GM13977 (cell line): ENCODE data around the gene ARPC2.

Source experiments
- DNase-seq: peaks from one replicate; pipeline ENCODE4 v3.0.0; 2012; ENCODE audit warnings: low spot score
- CTCF ChIP-seq: IDR thresholded peaks from 2 replicates; pipeline ENCODE4 v1.5.1; 2012; ENCODE audit warnings: mild to moderate bottlenecking, control low read depth; ENCODE audit not compliant: insufficient read depth; ENCODE audit errors: extremely low read depth, missing control alignments
- in situ Hi-C: fragments of 300-500 bp; cut with MboI; formaldehyde crosslinking; loops from one replicate; pipeline ENCODE4 v1.12.0; 2022; ENCODE audit warnings: low sequenced_read_pairs, low pct_unique_long_range_greater_than_20kb, mixed read lengths, inconsistent platforms; ENCODE audit not compliant: unreplicated experiment

The ARPC2 gene

GRCh38 chr2:218229851-218230250 is 12.9 kb downstream of the ARPC2 start:
- no peak for TF ChIP-seq CTCF
- in situ Hi-C loops, result no loop called here
- no peak for DNase-seq

DNA sequence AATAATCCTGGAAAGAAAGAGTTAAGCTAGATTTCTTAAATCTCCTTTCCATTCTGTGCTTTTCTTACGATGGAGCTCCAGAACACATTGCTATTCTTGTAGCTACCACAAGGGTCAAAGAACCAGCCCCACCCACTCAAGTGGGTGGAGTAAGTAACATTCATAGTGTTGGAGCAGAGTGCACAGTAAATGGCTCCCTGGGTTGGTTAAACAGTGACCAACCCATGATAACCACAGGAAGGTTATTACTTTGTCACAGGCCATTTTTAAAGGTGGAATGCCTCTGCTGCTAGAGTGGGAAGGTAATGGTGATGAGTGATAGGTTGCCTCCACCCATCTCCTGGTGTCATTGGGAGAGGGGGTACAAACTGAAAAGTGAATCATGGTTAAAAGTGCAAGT is 13.9 kb downstream of the ARPC2 start:
- TF ChIP-seq CTCF, result peak; percentile 8
- no peak for DNase-seq
- in situ Hi-C loops, result no loop called here

- no peak for DNase-seq
- no peak for TF ChIP-seq CTCF
- in situ Hi-C loops, result no loop called here
Observed at GRCh38 chr2:218233543-218233942, 16.6 kb downstream of the ARPC2 start.

DNA sequence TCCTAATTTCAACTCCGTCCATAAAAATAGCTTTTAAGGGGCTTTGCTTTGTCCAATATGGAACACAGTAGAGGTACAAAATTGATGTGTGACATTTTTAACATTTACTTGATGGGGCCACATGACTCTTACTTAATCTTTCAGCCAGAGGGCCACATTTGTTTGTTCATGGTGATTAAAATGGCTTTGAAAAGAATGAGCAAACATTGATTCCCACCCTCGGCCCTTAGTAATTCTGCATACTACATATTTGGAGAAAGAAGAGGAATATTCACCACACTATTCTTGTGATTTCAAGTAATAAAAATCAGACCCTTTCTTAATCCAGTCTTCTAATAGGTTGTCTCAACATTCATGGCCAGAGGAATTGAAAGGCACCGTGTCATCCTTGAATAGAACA is 17.5 kb downstream of the ARPC2 start:
- DNase-seq, result no peak
- no peak for TF ChIP-seq CTCF
- in situ Hi-C loops, result no loop called here

- no peak for DNase-seq
- in situ Hi-C loops, result no loop called here
Observed at GRCh38 chr2:218235017-218235416, 18.0 kb downstream of the ARPC2 start.

GRCh38 chr2:218236829-218237228 is 19.8 kb downstream of the ARPC2 start:
- no peak for DNase-seq
- in situ Hi-C loops, result no loop called here
- TF ChIP-seq CTCF, result no peak

More at GRCh38 chr2:218235017-218235416, 18.0 kb downstream of the ARPC2 start:
- no peak for TF ChIP-seq CTCF

- in situ Hi-C loops, result no loop called here
- DNase-seq, result no peak
- TF ChIP-seq CTCF, result no peak
Observed at GRCh38 chr2:218238887-218239286, 21.9 kb downstream of the ARPC2 start.
